GM21367 (cell line): ENCODE data around the gene MAEA.
"Not testable (repeated sequence)": the region's sequence is repeated elsewhere in the genome, so short reads cannot be mapped to it uniquely, and the experiment has no call there.

Source experiments
- ATAC-seq: cut with Tn5 transposase; IDR thresholded peaks from one replicate; pipeline ENCODE4 v1.9.1; 2021; ENCODE audit not compliant: unreplicated experiment

The MAEA gene

DNA sequence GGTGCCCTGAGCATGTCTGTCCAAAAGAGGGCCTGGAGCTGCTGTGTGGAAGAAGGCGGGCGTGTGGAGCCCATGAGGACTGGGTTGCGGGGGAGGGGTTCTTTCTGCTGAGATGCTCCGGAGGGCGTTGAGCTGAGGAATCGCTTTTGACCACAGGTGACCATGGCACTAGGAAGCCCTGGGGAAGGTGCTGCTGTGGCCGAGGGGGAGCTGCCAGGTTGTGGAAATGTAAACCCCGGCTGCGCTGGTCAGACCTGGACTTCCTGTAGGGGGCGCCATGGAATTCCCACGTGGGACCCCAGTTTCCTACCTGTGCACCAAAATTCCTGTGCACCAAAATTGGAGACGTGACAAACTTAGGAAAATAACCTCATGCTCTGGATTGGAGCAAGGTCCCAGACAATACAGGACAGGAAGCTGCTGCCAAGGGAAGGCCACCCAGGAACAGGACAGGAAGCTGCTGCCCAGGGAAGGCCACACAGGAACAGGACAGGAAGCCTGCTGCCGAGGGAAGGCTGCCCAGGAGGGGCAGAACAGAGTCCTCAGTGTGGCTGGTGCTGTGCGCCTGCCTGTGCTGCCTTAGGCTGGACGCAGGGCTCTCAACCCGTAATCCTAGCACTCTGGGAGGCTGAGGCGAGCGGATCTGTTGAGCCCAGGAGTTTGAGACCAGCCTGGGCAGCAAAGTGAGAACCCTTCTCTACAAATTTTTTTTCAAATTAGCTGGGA is 29.0 kb downstream of the MAEA start:
- no peak for ATAC-seq

DNA sequence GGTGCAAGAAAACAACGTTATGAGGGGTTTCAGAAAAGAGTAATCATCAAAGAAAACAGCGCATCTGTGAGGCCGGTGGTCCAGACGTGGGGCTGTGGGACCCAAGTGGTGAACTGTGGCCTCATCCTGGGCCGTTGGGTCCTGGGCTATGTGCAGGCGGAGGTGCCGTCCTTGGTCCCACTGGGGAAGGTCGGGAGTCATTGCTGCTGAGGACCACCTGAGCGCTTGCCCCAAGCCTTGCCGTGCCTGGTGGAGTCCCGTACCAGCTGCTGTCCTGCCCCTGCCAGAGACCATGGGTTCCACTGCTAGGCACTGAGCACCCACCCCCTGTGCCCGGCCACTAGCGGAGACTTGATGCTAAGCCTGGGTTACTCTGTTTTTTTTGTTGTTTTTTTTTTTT is 31.8 kb downstream of the MAEA start:
- ATAC-seq: no peak

DNA sequence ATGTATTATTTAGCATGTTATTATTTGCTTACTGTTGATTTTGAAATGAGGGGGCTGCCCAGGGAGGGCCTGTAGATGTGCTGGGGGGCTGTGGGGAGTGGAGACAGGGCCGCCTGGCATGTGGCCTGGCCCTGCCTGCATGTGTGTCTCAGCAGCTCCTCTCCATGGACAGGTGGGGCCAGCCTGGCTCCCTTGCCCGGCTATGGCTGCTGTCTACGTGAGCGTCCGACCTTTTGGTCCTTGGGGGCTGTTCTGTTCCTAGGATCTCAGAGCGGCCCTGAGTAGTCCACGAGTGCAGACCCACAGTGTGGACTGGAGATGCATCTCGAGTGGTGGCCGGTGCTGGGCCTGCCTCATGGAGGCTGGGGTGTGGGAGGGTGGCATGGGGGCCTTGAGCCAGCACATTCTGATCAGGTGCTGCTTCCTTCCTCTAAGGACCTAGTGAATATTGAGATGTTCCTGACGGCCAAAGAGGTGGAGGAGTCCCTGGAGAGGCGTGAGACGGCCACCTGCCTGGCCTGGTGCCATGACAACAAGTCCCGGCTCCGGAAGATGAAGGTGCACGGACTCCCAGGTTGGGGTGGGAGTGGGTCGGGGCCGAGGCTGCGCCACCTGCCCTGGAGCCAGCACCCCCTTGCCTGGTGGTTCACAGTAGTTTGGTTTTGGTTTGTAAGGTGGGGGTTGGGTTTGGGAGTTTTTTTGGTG is 32.4 kb downstream of the MAEA start:
- no peak for ATAC-seq

DNA sequence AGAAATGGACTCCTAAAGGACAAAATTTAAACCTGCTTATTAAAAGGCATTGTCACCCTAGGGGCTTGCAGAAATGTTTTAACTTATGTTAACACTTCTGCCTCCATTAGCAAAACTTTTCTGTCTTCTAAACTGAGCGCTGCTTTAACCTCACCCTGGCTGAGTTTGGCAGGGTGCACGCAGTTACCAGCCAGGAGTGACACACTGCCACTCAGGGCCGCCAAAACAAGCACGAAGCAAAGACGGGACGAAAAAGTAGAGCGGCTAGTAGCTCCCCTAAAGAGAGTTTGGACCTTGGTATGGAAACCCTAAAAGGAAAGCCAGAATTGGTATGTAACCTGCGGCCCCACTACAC is 33.6 kb downstream of the MAEA start:
- ATAC-seq: no peak

DNA sequence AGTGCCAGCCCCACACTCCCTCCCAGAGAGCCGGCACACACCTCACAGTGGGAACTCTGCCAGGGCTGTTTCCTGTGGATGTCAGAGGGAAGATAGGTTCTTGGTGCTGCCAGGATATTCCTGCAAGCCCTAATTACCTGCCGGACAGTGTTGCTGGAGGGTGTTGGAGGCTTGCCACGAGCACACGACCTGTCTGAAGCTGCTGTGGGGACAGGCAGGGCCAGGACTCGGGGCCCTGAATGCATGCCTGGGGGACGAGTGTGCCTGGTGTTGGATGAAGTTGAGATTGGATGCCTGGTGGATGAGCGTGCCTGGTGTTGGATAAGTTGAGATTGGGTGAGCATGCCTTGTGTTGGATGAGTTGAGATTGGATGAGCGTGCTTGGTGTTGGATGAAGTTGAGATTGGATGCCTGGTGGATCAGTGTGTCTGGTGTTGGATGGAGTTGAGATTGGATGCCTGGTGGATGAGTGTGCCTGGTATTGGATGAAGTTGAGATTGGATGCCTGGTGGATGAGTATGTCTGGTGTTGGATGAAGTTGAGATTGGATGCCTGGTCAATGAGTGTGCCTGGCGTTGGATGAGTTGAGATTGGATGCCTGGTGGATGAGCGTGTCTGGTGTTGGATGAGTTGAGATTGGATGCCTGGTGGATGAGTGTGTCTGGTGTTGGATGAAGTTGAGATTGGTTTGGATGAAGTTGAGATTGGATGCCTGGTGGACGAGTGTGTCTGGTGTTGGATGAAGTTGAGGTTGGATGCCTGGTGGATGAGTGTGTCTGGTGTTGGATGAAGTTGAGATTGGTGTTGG is 34.1 kb downstream of the MAEA start:
- ATAC-seq: no peak

DNA sequence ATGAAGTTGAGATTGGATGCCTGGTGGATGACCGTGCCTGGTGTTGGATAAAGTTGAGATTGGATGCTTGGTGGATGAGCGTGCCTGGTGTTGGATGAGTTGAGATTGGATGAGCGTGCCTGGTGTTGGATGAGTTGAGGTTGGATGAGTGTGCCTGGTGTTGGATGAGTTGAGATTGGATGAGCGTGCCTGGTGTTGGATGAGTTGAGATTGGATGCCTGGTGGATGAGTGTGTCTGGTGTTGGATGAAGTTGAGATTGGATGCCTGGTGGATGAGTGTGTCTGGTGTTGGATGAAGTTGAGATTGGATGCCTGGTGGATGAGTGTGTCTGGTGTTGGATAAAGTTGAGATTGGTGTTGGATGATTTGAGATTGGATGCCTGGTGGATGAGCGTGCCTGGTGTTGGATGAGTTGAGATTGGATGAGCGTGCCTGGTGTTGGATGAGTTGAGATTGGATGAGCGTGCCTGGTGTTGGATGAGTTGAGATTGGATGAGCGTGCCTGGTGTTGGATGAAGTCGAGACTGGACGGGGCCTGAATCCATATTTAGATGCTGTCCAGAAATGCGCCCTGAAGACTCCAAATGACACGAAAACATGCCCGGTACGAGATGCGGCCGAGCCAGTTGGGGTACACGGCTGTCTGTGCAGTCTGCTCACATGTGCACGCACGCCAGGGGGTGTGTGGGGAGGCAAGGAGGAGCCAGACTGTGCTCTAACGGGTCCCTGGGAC is 34.9 kb downstream of the MAEA start:
- not testable (repeated sequence) for ATAC-seq

DNA sequence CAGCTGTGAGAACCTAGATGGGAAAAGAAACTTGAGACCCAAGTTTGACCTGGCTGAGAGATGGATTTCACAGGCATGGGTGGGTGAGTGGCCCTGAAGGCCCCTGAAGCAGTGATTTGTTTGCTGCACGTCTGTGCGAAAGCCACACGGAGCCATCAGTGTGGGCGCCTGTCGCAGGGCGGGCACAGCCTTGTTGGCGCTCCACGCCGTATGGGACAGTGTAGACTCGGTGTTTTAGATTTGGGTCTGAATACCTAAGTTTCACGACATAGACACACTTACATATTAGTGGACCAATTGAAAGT is 35.4 kb downstream of the MAEA start:
- ATAC-seq: no peak

DNA sequence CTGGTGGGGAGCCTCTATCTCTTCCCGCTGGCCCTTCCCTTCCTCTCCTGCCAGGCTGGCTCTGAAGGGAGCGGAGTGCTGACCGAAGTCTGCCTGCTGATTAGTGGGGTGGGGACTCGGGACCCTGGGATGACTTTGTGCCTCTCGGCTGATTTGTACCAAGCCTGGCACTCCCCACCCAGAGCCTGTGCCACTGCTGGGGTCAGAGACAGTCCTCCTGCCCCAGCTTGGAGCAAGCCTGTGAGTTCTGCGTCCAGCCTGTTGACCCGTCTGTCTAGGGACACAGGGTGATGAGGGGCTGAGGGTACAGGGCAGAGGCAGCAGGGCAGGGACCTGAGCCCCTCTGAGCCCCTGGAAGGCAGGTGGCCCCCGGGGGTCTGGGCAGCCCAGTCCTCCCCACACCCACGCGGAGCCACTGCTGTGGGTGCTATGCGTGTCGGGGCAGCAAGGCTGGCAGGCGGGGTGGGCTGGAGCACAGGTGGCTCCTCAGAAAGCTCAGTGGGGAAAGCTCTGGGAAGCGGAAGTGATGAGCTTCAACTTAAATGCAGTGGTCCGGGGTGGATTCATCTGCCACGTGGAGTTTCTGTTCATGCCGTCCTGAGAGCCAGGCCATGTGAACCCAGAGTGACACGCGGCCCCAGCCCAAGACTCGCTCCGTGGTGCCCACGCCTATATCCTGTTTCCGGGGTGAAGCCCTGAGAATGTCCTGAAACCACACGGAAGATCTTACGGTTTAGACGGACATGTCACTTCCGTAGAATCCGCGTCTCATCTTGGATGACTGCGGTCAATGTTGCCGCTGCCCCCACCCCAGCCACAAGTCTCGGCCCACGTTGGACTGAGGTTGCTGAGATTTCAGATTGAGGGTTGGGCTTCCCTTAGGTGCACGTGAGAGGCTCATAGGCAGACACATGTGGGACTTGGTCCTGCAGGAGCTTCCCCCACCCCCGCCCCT is 36.3 kb downstream of the MAEA start:
- ATAC-seq: no peak

DNA sequence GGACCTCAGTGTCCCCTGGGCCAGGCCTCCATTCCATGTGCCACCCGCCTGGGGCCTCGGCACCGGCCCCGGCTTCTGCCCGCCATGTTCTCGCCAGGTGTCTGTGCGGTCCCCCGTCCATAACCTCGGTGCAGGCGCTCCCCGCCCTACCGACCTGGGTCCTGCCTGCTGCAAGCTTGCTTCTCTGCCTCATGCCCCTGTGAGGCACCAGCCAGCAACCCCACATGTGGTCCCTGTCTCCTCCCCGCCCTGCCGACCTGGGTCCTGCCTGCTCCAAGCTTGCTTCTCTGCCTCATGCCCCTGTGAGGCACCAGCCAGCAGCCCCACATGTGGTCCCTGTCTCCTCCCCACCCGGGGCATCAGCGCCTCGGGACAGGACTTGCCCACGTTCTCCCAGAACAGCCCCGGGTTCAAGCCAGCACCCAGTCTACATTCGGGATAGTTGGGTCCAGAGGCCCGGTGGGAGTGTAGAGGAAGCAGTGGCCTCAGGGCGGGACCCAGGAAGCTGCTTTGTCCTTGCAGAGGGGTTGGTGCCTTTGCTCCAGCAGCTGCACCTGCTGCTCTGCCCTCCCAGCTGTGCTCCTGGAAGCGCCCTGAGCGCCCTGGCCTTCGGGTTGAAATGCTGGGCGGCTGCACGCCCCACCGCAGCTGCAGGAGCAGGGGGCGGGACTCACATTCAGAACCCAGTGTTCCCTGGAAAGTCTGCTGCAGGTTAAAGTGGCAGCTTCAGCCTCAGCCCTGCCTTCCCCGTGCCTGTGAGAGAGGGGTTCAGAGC is 37.2 kb downstream of the MAEA start:
- no peak for ATAC-seq

DNA sequence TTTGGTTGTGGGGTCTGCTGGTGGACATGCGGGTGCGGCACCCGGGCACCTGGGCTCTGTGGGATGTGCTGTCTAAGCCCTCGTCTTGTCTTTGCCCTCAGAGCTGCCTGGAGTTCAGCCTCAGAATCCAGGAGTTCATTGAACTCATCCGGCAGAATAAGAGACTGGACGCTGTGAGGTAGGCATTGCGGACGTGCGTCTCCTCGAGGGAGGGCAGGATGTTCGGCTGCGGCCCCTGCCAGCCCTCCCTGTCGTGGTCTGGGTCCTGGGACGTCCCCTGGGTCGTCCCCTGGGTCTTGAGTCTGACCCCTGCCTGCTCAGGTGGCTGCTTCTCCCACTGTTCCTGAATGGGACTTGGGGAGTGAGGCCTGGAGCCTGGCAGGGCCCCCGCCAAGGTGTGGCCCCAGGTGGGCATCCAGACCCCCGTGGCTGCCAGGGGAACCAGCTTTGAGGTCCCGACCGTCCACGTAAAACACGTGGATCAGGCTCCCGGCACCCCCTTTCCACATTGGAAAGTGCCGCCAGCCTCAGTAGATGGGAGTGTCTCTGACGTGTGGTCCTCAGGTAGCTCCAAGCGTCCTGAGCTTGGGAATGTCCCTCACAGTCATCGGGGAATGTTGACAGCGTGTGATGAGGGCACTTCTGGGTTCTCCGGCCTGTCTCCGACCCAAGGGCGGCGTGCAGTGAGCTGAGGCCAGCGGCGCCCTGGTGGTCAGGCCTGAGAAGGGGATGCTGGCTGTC is 38.0 kb downstream of the MAEA start:
- no peak for ATAC-seq

DNA sequence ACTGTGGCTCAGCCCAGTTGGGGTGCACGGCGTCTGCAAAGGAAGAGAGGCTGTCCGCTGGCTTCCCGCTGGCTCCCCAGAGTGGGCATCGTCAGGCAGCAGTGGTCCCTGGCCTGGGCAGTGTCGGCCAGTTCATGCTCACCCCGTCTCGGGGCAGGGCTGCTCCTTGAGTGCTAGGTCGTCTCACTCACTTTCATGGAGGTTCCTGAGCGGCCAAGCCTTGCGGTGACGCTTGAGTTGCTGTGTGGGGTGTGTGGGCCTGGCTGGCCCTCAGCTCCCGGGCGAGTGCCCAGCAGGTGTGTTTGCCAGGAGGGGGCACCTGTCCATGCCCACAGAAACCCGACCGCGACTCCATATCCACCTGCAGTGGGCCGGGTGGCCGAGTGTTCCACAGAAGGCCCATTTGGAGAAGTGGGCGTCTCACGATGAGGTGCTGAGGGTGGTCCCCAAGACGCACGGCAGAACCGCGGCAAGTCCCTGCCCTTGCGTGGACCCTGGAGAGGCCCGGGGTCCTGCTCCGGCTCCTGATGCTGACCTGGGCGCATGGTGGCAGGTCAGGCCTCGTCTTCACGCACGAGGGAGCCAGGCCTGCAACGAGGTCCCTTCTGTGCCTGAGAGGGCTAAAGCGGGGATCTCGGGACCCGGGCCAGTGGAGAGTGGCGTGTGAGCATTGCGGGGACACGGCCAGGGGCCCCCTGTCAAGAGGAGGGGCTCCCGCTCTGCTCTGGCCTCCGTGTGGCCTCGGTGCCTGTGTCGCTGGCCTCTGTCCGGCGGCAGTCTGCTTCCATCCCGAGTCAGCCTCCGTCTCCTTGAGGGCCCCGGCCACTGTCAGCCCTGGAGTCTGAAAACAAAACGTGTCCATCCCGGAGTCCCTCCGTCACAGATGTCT is 38.8 kb downstream of the MAEA start:
- ATAC-seq: no peak

DNA sequence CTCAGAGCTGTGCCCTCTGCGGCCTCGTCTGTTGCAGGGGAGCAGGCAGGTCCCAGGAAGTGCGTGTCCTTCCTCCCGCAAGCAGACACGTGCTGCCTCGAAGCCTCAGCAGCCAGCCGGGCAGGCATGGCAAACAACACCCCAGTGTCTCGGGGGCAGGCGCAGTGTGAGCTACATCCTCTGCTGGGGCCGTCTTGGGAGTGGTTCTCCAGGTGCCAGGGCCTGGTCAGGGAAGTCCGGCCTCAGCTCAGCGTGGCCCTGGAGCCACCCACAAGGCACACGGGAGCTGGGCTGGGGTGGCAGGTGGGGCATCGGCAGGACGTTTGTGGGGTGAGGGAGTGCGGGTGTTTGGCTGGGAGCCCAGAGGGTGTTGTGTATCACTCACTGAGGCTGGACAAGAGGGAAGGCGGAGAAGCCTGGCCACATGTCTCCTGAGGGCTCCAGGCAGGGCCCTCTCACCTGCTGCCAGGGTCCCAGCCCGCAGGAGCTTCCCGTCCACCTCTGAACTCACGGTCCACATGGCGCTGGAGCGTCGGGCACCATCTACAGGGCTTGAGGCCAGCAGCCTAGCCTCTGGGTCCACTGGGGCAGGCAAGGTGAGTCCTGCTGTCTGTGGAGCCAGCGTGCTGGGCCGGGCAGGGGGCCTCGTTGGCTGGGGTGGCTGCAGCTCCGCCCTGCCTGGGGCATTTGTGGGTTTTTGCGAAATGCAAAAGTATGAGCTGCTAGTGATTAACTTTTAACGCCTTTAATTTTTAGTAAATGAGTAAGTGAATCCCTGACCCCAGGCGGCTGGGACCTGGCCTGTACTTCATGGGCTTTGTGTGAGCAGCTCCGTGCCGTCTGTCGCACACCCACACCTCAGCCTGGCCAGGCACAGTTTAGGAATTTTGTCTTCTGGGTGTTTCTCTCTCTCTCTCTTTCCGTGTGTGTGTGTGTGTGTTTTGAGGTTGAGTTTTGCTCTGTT is 40.0 kb downstream of the MAEA start:
- ATAC-seq: no peak

DNA sequence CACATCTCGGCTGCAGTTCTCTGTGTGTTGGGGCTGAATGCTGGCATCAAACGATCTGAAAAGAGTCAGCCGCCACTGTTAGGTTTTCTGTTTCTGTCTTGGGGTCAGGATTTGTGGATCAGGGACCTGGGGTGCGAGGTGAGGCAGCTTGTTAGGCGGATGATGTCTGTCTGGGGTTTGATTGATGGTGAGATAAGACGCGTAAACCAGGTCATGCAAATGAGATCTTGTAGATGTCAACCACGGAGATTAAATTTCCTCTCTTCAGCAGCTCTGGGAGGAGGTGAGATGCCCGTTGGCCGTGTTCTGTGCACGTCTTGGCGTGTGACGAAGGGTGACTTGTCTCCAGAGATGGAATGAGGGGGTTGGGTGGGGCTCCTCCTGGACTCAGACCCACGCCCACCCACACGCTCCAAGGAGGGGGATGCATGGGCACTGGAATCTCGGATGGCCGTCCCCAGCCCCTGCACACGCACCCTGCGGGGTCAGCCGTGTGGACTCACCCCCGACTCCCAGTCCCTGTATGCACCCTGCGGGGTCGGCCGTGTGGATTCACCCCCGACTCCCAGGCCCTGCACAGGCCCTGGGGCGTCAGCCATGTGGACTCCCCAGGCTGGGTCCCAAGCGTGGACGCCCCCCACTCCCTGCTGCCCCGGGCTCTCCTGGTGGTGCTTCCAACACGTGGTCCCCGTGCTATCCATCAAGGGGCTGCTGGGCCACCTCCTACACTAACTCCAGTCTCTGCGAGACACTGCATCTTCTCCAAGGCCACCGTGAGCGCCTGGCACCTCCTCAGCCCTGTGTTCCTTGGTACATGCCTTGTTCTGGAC is 41.3 kb downstream of the MAEA start:
- no peak for ATAC-seq

DNA sequence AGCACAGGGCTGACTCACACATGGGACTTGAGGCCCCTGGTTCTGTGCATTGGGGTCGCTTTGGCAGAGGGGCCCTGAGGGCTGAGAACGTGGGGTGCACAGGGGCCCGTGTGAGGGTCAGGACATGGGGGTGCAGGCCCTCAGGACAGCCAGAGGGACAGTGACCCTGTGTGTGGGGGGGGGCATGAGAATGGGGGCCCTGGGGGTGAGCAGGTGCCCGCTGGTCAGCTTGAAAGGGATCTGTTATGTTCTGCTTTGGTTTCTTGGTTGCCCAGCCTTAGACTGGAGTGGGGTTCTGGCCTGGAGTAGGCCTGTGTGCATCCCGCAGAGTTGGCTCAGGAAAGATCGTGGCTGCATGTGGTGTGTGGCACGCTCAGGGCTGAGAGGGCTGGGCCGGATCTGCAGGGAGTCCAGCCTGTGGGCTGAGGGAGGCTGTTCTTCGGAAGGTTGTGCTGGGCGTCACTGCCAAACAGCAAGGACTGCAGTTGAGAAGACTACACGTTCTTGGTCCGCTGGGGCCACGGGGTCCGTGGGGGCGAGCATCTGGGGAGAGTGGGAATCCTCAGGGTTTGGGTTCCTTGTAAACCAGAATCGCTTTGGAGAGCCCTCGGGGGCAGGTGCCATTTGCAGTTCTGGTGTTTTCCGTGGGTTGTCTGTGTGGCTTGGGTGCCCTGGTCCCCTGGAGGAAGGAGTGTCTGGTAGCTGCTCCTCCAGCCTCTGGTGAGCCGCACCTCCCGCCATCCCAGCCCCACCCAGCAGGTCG is 42.1 kb downstream of the MAEA start:
- no peak for ATAC-seq

DNA sequence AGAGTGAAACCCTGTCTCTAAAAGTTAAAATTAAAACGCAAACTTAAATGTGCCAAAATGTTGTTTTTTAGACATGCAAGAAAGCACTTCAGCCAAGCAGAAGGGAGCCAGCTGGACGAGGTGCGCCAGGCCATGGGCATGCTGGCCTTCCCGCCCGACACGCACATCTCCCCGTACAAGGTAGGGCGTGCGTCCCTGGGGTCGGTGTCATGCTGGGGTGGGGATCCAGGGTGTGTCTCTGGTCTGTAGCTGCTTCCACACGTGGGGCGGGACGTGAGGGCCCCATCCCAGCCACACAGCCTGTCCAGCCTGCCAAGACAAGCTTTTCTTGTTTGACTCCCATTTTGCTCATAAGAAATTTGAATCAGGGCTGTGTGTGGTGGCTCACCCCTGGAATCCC is 43.0 kb downstream of the MAEA start:
- no peak for ATAC-seq
